NCI-H526 (cell line): Measurements from ENCODE around the gene ST3GAL3.

Experiments
- DNase-seq, 2 experiments: peaks; one replicate each; lab custom pipeline; 2025; lab: John Stamatoyannopoulos, UW

Gene ST3GAL3

DNA sequence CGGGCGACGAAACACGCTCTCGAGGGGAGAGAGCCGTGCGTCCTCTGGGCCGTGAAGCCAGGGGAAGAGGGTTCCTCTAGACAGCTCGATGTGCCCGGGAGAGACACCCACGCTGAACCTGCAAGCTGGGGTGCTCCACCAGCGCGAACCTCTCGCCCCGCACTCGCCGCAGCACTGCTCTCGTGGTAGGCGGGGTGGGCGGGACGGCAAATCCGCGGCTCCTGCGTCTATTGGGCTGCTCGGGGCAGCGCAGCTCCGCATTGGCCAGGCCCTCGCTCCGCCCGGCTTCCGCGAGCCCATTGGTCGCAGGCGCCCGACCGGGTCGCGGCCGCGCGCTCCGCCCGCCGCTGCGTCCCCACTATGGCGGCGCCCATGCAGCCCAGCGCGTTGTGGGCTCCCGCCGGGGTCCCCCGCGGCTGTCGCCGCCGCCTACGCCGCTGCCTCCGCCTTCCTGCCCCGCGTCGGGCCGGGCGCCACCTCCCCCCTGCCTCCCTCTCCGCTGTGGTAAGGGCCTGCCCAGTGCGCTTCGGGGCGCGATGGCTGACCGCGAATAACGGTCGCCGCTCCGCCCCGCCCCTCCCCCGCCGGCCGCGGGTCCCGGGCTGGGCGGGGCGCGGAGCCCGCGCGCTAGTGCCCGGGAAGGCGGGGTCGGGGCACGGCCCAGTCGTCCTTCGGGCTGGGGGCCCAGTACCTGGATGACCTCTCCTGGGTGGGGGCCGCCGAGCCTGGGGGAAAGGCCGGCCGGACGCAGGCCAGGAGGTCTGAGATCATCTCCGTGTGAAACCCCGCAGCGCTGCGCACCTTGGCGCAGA lies at the start of gene ST3GAL3:
TSS of gene ST3GAL3 (plus strand) at position 347 of the 812 bp plus-strand sequence. CDS start 28,727 bp downstream, outside the sequence.
- peak; percentile 88 to 99 for DNase-seq

DNA sequence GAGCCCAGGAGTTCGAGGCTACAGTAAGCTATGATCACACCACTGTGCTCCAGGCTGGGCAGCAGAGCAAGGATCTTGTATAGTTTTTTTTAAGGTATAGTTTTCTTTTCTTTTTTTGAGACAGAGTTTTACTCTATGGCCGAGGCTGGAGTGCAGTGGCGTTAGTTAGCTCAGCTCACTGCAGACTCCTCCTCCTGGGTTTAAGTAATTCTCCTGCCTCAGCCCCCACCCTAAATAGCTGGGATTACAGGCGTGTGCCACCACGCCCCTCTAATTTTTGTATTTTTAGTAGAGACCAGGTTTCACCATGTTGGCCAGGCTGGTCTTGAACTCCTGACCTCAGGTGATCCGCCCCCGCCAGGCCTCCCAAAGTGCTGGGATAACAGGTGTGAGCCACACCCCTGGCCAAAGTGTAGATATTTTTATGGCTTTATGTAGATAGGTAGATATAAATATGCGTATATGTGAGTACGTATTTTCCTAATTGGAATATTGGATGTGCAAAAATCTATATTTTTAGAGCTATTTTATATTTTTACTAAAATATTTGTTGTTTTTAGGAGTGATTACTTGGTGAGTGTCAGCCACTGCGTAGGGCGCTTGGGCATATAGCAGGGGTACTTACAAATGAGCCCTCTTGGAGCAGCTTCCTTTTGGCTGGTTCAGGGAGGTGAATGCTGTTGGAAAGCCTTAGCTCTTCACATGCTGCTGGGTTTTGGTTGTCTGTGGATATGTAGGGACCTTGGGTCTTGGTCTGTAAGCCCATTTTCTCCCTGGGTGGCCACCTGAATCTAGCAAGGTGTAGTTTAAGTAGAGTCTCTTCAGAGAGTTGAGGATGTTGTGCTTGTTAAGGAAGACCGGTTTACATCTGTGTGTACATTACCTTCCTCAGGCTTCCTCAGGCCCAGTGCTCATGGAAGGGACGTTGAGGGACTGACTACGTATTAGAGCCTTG lies 47.8 kb upstream of the ST3GAL3 start:
- DNase-seq: no peak

- DNase-seq: peak; percentile 21 to 47
Observed at GRCh38 chr1:43660355-43660754, 47.0 kb upstream of the ST3GAL3 start.

DNA sequence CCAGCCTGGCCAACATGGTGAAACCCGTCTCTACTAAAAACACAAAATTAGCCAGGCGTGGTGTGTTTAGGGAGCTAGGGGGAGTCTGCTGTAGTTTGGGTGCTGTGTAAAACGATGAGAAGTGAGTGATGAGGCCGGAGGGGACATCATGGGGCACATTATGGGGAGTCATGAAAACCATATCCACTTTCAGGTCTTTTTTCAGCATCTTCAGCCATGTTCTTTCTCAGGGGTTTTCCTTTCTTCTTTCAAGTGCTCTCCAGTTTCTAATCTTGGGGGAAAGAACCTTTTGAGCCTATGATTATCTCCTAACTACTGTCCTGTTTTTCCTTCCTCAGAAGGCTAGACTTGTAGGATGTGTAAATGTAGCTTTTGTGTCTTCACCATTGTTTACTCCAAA lies 43.0 kb upstream of the ST3GAL3 start:
- no peak for DNase-seq

DNA sequence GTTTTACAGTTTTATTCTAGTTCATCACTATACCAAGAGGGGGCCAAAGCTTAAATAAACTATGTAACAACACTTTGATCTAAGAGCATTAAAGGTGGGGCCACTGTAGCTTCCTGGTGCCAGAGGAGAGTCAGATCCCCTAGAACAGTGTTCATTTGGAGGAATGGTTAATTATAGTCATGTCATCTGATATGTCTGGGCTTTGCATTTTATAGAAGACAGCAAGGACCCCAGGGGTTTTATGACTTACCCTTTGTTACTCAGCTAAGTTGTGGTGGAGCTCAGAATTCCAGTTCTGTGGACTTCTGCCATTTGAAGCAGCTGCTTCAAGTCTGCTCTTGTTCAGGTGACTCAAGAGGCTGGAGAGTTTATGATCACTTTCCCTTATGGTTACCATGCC lies 40.7 kb upstream of the ST3GAL3 start:
- DNase-seq: peak; percentile 54 to 66

GRCh38 chr1:43668956-43669355 lies 38.4 kb upstream of the ST3GAL3 start:
- no peak for DNase-seq

GRCh38 chr1:43669878-43670277 lies 37.5 kb upstream of the ST3GAL3 start:
- DNase-seq: no peak

GRCh38 chr1:43671193-43671592 lies 36.1 kb upstream of the ST3GAL3 start:
- no peak for DNase-seq

DNA sequence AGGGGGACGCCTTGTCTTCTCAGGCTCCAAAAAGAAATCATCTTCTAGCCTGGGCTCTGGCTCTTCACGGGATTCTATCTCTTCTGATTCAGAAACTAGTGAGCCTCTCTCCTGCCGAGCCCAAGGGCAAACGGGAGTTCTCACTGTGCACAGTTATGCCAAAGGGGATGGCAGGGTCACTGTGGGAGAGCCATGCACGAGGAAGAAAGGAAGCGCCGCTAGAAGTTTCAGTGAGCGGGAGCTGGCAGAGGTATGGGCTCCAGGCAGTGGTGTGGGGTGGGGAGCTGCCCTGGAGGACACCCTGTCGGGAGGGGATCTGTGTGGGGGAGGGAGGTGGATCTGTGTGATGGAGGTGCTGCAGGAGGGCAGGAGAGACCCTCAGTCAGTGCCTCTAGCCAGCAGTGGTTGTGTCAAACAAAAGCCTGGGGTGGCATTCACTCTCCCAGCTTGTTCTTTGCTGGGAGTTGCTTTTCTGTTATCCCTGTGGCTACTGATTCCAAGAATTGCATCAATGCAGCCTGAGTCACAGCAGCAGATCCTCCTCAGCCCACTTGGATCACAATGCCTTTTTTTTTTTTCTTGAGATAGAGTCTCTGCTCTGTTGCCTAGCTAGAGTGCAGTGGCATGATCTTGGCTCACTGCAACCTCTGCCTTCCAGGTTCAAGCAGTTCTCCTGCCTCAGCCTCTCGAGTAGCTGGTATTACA lies 35.6 kb upstream of the ST3GAL3 start:
- DNase-seq: no peak

DNA sequence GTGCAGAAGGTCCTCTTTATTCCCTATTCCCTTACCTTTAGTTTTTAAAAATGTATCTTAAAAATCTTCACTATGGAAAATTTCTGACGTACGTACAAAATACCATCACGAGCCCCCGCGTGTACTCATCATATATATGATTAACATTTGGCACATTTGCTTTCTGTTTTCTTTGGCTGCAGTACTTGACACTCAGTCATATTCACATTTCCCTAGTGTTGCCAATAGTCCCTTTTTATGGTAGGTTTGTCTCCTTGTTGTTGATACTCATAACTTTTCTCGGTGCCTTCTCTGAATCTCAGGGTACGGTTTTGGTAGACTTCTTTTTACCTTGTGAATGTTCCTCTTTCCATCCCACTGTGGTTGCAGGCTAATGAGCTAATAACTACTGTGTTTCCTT lies 34.1 kb upstream of the ST3GAL3 start:
- DNase-seq: no peak

DNA sequence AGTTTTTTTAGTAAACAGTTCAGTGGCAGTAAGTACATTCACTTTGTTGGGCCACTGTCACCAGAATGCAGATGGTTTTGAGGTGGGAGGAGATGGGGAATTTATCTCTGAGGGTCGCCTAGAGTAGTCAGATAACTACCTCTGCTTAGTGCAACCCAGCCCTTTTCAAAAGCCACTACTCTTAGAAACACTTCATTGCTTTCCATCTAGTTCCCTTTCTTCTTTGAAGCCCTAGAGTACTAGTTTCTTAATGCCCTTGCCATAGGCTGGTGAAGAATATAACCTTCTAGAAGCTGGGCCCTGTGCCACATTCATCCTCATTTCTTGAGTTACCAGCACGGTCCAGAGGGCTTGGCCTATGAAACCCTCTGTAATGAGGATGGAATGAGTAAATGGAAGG lies 28.4 kb upstream of the ST3GAL3 start:
- no peak for DNase-seq

GRCh38 chr1:43683560-43683959 lies 23.8 kb upstream of the ST3GAL3 start:
- DNase-seq: no peak

DNA sequence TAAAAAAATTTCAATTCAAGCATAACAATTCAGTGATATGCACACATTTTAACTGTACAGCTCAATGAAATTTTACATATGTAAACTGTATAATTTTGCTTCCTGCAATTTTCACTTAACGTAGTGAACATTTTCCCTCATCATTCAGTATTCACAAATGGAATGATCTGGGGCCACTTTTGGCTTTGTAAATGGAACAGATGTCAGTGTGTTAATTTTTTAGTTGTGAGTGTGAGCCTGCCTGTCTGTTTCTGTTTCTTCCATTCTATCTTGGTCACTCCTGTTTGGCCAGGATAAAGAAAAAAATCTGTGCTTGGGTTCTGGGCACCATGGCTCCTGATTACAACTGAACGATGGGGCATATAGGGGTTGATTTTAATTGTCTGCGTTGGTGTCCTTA lies 20.5 kb upstream of the ST3GAL3 start:
- no peak for DNase-seq

DNA sequence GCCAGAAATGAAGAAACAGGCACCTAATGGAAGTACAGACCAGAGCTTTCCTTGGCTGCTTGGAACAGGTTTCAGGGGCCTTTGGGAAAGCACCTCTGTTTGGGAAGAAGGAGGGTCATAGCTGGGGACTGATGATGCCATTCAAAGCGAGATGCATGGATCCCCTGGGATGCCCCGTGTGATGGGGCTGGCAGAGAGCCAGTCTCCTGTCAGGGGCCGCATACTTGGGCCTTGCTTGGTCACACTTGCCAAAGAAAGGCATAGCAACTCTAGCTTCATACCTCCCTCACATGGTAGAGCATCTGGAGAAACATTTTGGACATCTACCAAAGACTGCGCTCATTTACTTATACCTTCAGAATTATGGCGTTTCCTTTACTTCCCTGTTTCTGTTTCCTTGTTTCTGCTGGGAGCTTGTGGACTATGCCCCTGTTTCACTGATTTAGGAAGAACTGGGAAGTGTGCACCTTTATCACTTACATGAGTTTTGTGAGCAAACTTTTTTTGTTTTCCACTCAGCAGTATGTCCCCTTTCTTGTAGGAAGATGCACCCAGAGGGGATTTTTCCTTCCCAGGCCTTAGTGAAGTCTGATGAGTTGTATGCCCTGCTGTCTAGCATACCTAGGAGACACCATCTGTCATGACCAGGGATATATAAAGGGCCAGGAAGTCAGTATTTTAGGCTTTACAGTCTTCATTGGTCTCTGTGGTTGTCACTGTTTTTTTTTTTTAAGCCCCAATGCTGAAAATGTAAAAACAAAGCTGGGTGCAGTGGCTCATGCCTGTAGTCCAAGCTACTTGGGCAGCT lies 19.8 kb upstream of the ST3GAL3 start:
- DNase-seq: no peak

GRCh38 chr1:43688109-43688387 lies 19.3 kb upstream of the ST3GAL3 start:
- no peak for DNase-seq

DNA sequence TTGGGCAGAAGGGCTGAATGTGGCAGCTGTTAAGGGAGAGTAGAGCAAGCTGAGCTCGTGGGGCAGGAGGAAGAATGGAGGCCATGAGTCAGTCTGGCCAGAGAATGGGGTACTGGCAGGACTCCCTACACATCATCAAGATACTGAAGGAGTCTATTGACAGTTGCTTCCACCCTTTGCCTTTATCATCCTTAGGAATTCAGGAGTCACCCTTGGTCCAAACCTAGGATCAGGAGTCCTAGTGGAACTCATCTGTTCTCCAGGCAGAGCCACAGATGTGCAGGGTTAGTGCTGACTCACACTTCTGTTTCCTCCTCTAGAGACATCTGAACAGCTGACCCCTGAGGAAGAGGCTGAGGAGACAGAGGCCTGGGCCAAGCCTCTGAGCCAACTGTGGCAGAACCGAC lies 18.7 kb upstream of the ST3GAL3 start:
- DNase-seq: no peak

GRCh38 chr1:43689289-43689688 lies 18.0 kb upstream of the ST3GAL3 start:
- no peak for DNase-seq

DNA sequence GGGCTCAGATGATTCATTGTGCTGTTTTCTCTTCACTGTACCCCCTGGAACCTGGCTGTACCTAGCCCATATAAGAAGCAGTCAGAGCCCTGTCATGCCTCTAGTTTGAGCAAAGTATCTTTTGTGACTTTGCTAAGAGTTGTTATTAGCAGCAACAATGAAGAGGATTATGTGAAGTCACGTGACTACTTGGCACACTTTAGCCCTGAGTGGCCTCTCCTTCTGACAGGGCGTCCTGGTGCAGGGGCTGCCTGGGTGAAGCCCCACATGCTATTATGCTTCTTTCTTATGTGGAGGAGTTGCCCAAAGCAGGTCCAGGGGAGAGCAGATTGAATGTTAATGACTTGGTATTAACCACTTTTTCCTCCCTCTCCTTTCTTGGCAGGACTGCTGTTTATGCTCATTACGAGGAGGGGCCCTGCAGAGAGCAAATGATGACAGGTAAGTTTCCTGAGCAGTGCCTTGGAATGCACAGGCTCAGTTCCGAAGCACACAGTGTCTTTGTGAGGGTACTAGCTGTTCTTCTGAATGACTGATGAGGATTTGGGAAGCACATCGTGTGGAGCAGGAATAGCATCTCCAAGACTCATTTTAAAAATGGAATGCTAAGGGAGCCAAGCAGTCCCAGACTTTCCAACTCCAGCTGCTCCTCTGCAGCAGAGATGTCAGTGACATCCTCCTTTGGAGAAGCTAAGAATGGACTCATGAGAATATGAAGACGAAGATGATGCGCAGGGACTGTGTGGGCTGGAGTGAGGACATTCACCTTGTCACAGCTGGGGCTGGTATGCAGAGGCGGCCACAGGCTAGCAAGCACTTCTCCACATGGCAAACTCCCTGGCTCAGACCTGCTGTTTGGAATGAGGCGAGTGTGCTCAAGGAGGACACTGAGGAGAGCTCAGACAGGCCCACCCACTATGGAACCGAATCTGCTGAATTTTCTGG lies 15.2 kb upstream of the ST3GAL3 start:
- no peak for DNase-seq

GRCh38 chr1:43693371-43693770 lies 14.0 kb upstream of the ST3GAL3 start:
- DNase-seq: no peak

DNA sequence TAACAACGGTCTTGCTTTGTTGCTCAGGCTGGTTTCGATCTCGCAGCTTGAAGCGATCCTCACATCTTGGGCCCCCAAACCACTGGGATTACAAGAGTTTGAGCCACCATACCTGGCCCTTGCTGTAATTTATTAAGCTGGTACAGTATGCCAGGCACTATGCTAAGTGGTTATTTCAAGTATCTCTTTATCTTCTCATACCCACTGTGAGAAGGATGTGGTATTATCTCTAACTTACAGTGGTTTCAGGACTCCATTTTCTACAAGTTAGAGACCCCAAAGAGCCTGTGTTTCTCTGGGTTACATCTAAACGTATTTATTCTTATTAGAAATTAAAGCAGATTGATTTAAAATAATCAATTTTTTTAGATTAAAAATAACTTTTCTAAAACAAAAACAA lies 8.1 kb upstream of the ST3GAL3 start:
- DNase-seq: no peak

DNA sequence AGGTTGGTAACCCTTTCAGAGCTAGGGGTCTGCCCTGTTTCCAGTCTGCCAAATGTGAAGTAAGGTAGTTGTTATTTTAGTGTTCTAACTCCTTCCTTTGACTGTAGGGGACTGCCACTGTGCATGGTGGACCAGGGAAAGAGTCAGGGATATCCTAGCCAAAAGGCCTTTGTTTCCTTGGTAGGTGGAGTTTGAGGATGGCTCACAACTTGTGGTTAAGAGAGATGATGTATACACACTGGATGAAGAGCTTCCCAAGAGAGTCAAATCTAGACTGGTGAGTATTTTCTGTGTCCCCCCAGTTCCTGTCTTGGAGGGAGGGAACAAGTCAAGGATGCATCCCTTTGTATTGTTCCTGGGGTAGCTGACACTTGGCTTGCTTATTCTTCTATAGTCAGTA lies 3.5 kb upstream of the ST3GAL3 start:
- DNase-seq: no peak
